Heart right ventricle (tissue), 16 donors: Measurements from ENCODE around the gene TAF1B. TPM values are rescaled to one million over a fixed set of nuclear protein-coding genes. Genes with fewer than 3 reads are reported as not detected.

Experiments
- ATAC-seq, 8 donors: fragments of 200-7000 bp; cut with Tn5 transposase; one replicate each; pipeline ENCODE4 v1.9.1; 2020; ENCODE audit warnings: mild to moderate bottlenecking in 8 of 8, moderate library complexity in 8 of 8, moderate number of reproducible peaks in 1 of 8
- DNase-seq, 2 donors: peaks; one replicate each; pipeline ENCODE4 v3.0.0-alpha.2; 2020
- H3K27ac ChIP-seq, 10 donors: fragments of 200-600 bp; sonication (generic) in 2 of 10; one replicate each; pipeline versions ENCODE4 v1.5.0 to v1.8.0; 2020 to 2022; ENCODE audit warnings: mild to moderate bottlenecking in 3 of 10
- H3K27me3 ChIP-seq, 7 donors: fragments of 200-600 bp; one replicate each; pipeline ENCODE4 v1.8.0; 2021 to 2022; ENCODE audit warnings: mild to moderate bottlenecking in 2 of 7
- H3K36me3 ChIP-seq, 9 donors: fragments of 200-600 bp; sonication (generic) in 1 of 9; one replicate each; pipeline versions ENCODE4 v1.5.0 to v1.8.0; 2020 to 2022; ENCODE audit warnings: mild to moderate bottlenecking in 2 of 9
- H3K4me1 ChIP-seq, 9 donors: fragments of 200-600 bp; sonication (generic) in 1 of 9; one replicate each; pipeline versions ENCODE4 v1.5.0 to v1.8.0; 2020 to 2022; ENCODE audit warnings: mild to moderate bottlenecking in 4 of 9
- H3K4me3 ChIP-seq, 10 donors: fragments of 200-600 bp; sonication (generic) in 2 of 10; one replicate each; pipeline versions ENCODE4 v1.5.0 to v1.8.0; 2020 to 2022; ENCODE audit warnings: mild to moderate bottlenecking in 7 of 10, moderate library complexity in 2 of 10
- H3K9me3 ChIP-seq, 11 donors: fragments of 200-600 bp in 10 of 11; sonication (generic) in 2 of 11; one replicate each; pipeline versions ENCODE4 v1.5.0 to v1.8.0; 2013 to 2022; ENCODE audit warnings: mild to moderate bottlenecking in 2 of 11, control low read depth in 1 of 11, moderate library complexity in 1 of 11
- CTCF ChIP-seq, 9 donors: fragments of 200-600 bp; sonication (generic) in 2 of 9; IDR thresholded peaks; one replicate each; pipeline versions ENCODE4 v1.5.0 to v1.8.0; 2021 to 2022; ENCODE audit warnings: antibody characterized with exemption in 9 of 9, mild to moderate bottlenecking in 5 of 9, moderate library complexity in 1 of 9
- WGBS, 2 donors: extraction: QIAGEN DNeasy Blood & Tissue Kit; methylation state at CpG; one replicate each; pipeline ENCODE4 v1.1.7; 2013; ENCODE audit warnings: inconsistent platforms in 1 of 2; 5-methylcytosine and 5-hydroxymethylcytosine counted together
- intact Hi-C, 10 donors: fragments of 100-400 bp; cut with DNase I; formaldehyde crosslinking; loops; one replicate each; pipeline versions ENCODE4 v1.11.1 to v1.14.2; 2022
- polyA plus RNA-seq, 2 donors: library from polyadenylated mRNA; stranded (reverse); fragments of 200-250 nt; gene quantifications; one replicate each; pipeline ENCODE4 v1.2.3, GENCODE V29; 2013
- total RNA-seq, 10 donors: library from RNA; stranded (reverse); fragmentation: NEBNext Ultra II Directional in 3 of 10; extraction: Animal tissue kit (Norgen Biotek cat#: 25700) in 3 of 10; gene quantifications; one replicate each; pipeline versions ENCODE4 v1.2.1 to v1.2.4, GENCODE V29; 2021 to 2023
- donor health status: Arrhythmogenic right ventricular cardiomyopathy.
- donor health status: ischemic (EF 13 %, LVEDD 7.1; RV severe dilation, severe dysfunction).
- donor health status: healthy with polysubstance abuse.
- donor health status: DM: no; HTN: yes; CAD: no.
- donor health status: DM: no; HTN: no; CAD: no.
- donor health status: ischemic (EF 25% LVEDD 6.9; RV normal size, moderate dysfunction).
- donor health status: ischemic (EF 25% LVEDD 5.7; RV mildly dilated, moderate dysfunction).
- donor health status: healthy.
- donor health status: DM: yes; HTN: yes; CAD: no.
- donor health status: Ischemic cardiomyopathy.
- donor health status: ischemic (EF 35%, LVEDD 5.7; RV mildly dilated, moderate dysfunction).
- donor health status: nonischemic (EF 11% LVEDD 7.7; RV severe dilation, severe dysfunction).
- donor health status: DM: yes; HTN: yes; CAD: no.
- donor health status: PGD.
- donor health status: ischemic (EF 29% LVEDD 5.4; RV normal size, mild dysfunction).
- donor health status: nonischemic (EF 23%, LVEDD 6.1; RV moderate dilation, normal function).

TAF1B gene
- total and polyA plus RNA-seq, 12 donors: 1.8 to 7.9 (median 4.5) TPM

GRCh38 chr2:9818097-9818496 is 25.2 kb upstream of the TAF1B start:
- WGBS, 2 donors: 93 to 97% methylated on average over 2 of the region's 2 CpGs
- no peak for ATAC-seq
- no peak for DNase-seq
- Histone ChIP-seq H3K4me3 (no peak overlapping the region), H3K9me3 (no peaks in the 10 kb centered on the region), H3K27ac (no peak overlapping the region), H3K27me3 (peaks cover 0 to 3% (median 0%) of the 10 kb centered on the region in 7 donors), H3K4me1 (peaks cover 0 to 15% (median 13%) of the 10 kb centered on the region in 9 donors), H3K36me3 (no peaks in the 10 kb centered on the region)
- no peak for TF ChIP-seq CTCF (IDR thresholded peaks at IDR 0.05)
- intact Hi-C loops: loop anchor here in 4 of 10 donors (5.0 to 10.0 kb wide), 4 partner anchors 137 to 617 kb away; partner anchors contain the start of genes GRHL1 (in 1 of the 4) and KLF11 (in 1 of the 4)

- WGBS, 2 donors: 91 to 93% methylated on average over 13 of the region's 13 CpGs
- H3K27me3 ChIP-seq: peaks cover 0 to 3% (median 0%) of the 10 kb centered on the region in 7 donors
- intact Hi-C loops: loop anchor here in 4 of 10 donors (5.0 to 10.0 kb wide), 4 partner anchors 135 to 615 kb away; partner anchors contain the start of genes GRHL1 (in 1 of the 4) and KLF11 (in 1 of the 4)
- DNase-seq (no peak), ATAC-seq (no peak)
- TF ChIP-seq CTCF (IDR thresholded peaks at IDR 0.05): no peak
- H3K4me3 ChIP-seq: no peak overlapping the region
- peaks cover 0 to under 1% (median 0%) of the 10 kb centered on the region in 9 donors for H3K4me1 ChIP-seq
- H3K9me3 ChIP-seq: no peaks in the 10 kb centered on the region
- no peaks in the 10 kb centered on the region for H3K36me3 ChIP-seq
- H3K27ac ChIP-seq: no peak overlapping the region
These were observed 23.7 kb upstream of the TAF1B start for GRCh38 chr2:9819551-9819950.

- intact Hi-C loops: no loop called here
- no peak for TF ChIP-seq CTCF (IDR thresholded peaks at IDR 0.05)
- ATAC-seq: no peak
These were observed 23.0 kb upstream of the TAF1B start for GRCh38 chr2:9820020-9820973.

GRCh38 chr2:9821805-9822445 is 21.3 kb upstream of the TAF1B start:
- TF ChIP-seq CTCF (IDR thresholded peaks at IDR 0.05): no peak
- Histone ChIP-seq H3K4me1 (no peaks in the 10 kb centered on the region), H3K36me3 (no peaks in the 10 kb centered on the region), H3K9me3 (no peaks in the 10 kb centered on the region), H3K27me3 (no peaks in the 10 kb centered on the region), H3K4me3 (no peak overlapping the region), H3K27ac (no peak overlapping the region)
- no peak for DNase-seq
- 90 to 93% methylated on average over 12 of the region's 12 CpGs for WGBS, 2 donors
- intact Hi-C loops: no loop called here
- no peak for ATAC-seq

More at GRCh38 chr2:9820020-9820973, 23.0 kb upstream of the TAF1B start:
- no peaks in the 10 kb centered on the region for H3K9me3 ChIP-seq
- no peaks in the 10 kb centered on the region for H3K36me3 ChIP-seq
- no peaks in the 10 kb centered on the region for H3K27me3 ChIP-seq
- DNase-seq: no peak
- H3K27ac ChIP-seq: no peak overlapping the region
- no peaks in the 10 kb centered on the region for H3K4me1 ChIP-seq
- no peak overlapping the region for H3K4me3 ChIP-seq
- 79 to 83% methylated on average over 32 of the region's 32 CpGs for WGBS, 2 donors
